GM21381 (cell line): Measurements from ENCODE around the gene RIOK3.
A peak's percentile ranks its signal among the peaks of the same experiment; 100 is the strongest.
"Not testable (repeated sequence)": the region's sequence is repeated elsewhere in the genome, so short reads cannot be mapped to it uniquely, and the experiment has no call there.

ENCODE experiments used
- ATAC-seq: cut with Tn5 transposase; IDR thresholded peaks from one replicate; pipeline ENCODE4 v1.9.1; 2021; ENCODE audit warnings: mild to moderate bottlenecking, moderate library complexity; ENCODE audit not compliant: unreplicated experiment

Gene RIOK3, protein sequence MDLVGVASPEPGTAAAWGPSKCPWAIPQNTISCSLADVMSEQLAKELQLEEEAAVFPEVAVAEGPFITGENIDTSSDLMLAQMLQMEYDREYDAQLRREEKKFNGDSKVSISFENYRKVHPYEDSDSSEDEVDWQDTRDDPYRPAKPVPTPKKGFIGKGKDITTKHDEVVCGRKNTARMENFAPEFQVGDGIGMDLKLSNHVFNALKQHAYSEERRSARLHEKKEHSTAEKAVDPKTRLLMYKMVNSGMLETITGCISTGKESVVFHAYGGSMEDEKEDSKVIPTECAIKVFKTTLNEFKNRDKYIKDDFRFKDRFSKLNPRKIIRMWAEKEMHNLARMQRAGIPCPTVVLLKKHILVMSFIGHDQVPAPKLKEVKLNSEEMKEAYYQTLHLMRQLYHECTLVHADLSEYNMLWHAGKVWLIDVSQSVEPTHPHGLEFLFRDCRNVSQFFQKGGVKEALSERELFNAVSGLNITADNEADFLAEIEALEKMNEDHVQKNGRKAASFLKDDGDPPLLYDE

DNA sequence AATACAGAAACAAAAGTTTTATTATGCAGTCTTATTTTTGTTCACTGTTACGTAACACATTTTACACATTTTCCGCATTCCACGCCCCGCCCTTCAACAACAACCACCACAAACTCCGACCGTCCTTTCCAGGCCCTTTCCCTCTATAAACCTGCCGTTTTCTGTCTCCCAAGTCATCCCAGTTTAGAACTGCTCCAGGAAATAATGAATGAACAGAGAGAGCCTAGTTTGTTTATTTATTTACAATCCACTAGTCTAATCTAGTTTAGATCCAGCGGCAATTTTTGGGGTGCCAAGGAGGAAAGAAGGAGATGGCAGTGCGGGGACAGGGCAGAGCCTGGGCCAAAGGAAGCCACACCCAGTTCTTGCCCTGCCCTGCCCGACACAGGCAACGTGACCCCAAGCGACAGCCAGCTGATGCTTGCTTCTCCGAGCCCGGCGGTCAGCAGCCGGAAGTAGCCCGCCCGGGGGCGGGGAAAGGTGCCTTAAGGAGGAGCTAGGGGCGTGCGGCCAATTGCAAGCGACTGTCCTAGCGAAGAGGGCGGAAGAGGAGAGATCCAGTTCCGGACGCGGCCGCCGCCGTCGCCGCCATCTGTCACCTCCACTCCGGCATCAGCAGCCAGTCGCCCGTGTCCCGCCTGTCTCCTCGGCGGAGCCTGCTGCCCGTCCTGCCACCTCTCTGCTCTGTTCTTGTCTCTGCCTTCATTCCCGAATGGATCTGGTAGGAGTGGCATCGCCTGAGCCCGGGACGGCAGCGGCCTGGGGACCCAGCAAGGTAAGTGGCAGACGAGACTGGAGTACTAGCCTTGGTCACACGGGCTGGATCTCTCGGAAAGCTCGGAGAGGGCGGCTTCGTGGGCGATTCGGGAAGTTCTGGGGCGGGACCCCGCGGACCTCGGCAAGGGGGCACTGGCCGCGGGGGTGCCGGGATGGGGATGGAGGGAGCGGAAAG is at the start of gene RIOK3:
Gene RIOK3, plus strand, starts transcription at position 560 of the 952 bp plus-strand sequence. Its CDS starts 153 bp downstream, at position 713.
- peak; percentile 96 for ATAC-seq

DNA sequence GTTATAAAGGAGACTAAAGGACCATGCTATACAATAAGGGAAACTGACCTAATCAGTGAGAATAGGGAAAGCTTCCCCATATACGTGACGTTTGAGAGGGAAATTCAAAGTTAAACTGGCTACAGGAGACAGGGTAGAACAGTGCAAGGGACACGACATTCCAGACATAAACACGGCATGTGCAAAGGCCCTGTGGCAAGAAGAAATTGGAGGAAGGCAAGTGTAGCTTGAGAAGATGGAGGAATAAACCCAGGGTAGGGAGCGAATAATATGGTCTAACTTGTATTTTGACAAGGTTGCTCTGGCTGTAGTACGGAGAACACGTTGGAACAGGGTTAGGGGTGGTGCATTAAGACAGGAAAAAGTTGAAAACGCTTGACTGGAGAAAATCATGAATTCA is 49.8 kb upstream of the RIOK3 start:
- ATAC-seq: no peak

- ATAC-seq: no peak
Measured at GRCh38 chr18:23405636-23406035, 47.5 kb upstream of the RIOK3 start.

GRCh38 chr18:23406271-23406787 is 46.8 kb upstream of the RIOK3 start:
- ATAC-seq: no peak

- no peak for ATAC-seq
Measured at GRCh38 chr18:23412351-23412964, 40.6 kb upstream of the RIOK3 start.

DNA sequence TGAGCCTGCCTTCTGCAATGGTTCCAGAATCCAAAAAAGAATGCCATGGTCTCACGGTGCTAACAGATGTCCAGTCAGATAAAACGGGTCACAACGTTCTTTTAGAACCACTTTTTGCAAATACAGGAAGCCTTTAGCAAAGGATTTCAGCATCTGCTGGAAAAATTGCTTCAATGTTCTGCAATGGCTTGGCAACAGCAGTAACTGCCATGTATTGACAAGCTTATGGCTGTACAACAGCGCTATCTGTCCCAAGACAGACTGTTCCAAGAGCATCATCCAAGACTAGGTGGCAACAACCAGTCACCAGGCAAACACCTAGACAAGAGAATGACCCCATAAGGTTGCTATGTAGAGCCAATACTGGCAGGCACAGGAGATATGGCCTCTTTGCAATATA is 37.6 kb upstream of the RIOK3 start:
- ATAC-seq: no peak

DNA sequence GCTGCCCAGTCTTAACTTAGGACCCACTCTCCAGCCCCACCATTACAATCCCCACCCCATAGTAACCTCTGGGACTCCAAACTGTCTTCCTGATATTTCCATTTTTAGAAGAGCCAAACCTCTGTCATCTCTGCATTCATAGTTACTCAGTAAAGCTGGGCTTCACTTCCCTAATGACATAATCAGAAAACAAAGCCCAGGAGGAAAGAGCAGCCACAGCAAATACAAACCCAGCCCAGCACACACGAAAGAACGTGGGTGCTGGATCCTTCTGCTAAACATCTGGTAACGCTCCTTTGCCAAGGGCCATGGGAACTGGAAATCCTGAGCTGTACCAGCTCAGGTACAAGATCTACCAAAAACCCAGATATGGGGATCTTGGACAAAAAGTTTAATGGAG is 36.8 kb upstream of the RIOK3 start:
- ATAC-seq: no peak

GRCh38 chr18:23421277-23421676 is 31.8 kb upstream of the RIOK3 start:
- ATAC-seq: no peak

DNA sequence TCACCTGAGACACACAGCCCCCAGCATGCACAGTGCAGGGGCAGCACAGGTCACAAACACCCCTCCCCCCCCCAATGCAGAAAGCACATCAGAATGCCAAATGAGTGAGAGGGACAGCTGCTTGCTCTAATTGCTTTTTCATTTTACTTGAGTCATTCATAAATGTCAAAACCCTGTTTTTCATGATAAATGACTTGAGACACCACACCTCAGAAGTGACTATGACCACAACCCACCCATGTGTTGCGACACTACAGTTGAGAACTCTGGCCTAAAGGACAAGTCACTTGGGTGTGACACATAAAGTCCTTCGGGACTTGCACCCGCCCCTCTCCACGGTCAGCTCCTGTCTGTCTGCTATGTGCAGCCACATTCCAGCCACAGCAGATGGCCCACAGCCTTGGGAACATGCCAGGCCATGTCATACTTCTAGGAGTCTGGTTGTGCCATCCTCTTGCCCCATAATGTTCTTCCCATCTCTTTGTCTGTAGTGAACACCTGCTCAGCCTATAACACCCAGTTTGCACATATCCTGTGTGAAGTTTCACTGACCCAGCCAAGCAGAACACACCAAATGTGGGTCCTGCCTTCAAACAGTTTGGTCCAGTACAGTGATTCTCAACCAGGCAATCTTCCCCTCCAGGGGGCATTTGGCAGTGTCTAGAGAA is 30.2 kb upstream of the RIOK3 start:
- peak; percentile 91 for ATAC-seq

DNA sequence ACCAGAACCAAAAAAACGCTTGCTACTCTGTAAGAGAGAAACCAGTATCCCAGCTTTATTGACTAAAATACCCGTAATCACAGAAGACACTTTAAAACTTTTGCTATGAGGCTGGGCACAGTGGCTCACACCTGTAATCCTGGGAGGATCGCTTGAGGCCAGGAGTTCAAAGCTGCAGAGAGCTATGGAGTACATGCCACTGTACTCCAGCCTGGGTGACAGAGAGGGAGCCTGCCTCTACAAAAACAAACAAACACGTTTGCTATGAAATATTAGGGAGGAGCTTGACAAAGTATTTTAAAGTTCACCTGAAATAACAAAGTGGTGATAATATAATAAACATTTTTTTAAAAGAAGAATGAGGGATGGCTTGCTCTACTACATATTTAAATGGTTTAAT is 28.5 kb upstream of the RIOK3 start:
- ATAC-seq: no peak

- ATAC-seq: no peak
Measured at GRCh38 chr18:23428821-23429220, 24.3 kb upstream of the RIOK3 start.

DNA sequence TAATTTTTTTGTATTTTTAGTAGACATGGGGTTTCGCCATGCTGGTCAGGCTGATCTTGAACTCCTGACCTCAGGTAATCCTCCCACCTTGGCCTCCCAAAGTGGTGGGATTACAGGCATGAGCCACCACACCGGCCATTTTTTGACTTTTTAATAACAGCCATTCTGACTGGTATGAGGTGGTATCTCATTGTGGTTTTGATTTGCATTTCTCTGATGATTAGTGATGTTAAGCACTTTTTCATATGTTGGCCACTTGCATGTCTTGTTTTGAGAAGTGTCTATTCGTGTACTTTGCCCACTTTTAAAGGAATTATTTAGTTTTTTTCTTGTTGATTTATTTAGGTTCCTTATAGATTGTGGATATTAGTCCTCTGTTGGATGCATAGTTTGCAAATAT is 23.5 kb upstream of the RIOK3 start:
- ATAC-seq: not testable (repeated sequence)

- ATAC-seq: no peak
Measured at GRCh38 chr18:23433360-23433759, 19.7 kb upstream of the RIOK3 start.

DNA sequence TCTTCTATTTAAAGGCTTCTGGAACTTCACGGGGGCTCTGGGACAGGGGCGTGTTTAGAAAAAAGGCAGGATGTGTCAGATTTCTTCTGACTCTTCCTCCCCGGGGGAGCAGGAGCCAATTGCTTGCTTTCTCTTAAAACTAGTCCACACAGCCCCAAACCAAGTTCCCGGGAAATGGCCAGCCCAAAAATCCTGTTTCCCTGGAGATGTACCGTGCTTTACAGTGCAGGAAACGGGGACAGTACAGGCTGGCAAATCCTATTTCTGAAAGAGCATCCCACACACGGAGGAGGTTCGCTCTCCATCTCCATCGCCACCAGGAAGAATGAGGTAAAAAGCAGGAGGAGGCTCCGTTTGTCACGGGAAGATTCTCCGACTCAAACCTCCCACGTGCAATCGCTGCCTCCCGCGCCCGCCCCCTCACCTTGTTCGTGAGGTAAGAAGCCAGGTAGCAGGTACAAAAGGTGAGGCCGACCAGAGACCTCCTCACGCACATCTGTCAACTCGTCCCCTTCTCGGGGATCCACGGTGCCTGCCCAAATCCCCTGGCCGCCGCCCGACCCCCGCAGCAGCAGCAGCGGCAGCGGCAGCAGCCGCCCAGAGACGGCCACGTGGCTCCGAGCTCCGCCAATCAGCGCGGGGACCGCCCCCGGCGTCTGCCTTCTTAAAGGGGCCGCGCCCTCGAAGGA is 15.6 kb upstream of the RIOK3 start:
- ATAC-seq: peak; percentile 91

- no peak for ATAC-seq
Measured at GRCh38 chr18:23438046-23438377, 15.1 kb upstream of the RIOK3 start.

- no peak for ATAC-seq
Measured at GRCh38 chr18:23438608-23439366, 14.3 kb upstream of the RIOK3 start.

DNA sequence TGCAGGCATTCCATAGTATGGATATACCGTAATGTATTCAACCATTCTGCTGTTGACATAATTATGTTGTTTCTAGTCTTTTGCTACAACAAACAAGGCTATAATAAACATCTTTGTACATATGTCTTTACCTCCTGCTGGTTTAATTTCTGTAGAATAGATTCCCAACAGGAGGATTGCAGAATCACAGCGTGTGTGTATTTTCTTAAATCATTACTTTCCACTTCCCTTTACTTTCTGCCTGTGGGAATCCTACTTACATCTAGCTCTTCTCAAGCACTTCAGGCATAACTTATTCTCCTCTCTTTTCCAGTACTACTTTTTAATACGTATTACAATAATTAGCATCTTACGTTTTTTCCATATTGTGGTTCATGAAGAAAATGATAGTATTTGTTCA is 13.0 kb upstream of the RIOK3 start:
- ATAC-seq: no peak

DNA sequence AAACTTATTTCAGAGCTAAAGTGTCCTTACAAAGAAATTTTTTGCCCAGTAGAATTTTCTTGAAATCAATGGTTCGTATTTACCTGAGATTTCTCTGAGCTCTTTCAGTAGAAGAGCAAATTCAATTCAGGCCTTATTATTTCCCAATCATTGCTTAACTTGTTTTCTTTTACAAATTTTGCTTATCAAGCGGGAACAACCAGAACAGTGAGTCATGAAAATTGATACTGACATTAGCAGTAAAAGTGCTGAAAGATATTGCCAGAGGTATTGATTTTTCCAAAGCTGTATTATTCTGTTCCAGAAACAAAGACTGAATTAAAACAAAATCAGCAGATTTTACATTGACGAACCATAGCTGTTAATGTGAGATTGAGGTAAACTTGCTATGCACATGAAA is 10.1 kb upstream of the RIOK3 start:
- ATAC-seq: no peak

DNA sequence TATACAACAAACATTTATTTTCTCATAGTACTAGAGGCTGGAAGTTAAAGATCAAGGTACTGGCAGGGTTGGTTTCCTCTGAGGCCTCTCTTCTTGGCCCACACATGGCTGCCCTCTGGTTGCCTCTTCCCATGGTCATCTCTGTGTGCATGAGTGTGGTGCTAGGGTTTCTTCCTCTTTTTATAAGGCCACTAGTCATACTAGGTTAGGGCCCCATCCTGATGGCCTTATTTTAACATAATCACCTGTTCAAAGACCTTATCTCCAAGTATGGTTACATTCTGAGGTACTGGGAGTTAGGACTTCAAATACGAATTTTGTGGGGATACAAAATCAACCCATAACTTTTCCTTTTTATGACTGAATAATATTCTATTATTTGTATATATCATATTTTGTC is 4.8 kb upstream of the RIOK3 start:
- ATAC-seq: no peak
